T-cell (primary cell): ENCODE measurements around the gene INPP5D. TPM values are rescaled to one million over a fixed set of nuclear protein-coding genes. Genes with fewer than 3 reads are reported as not detected.

Experiments used
- ATAC-seq, 4 experiments: fragments of 200-7000 bp in 3 of 4; fragments of 150-1000 bp in 1 of 4; cut with Tn5 transposase; replicated peaks in 1 of 4; 1 replicate in 3 of 4; 2 replicates in 1 of 4; pipeline ENCODE4 v1.10.0; 2021; ENCODE audit warnings: moderate library complexity in 3 of 4, mild to moderate bottlenecking in 2 of 4, moderate number of reproducible peaks in 1 of 4
- CTCF ChIA-PET, 2 donors: fragments of 300-600 bp; sonication (Branson Sonifier 250); formaldehyde crosslinking; loops; one replicate each; lab custom pipeline; 2022; ENCODE audit warnings: antibody characterized with exemption in 2 of 2; lab: Charles Lee
- POLR2A ChIA-PET, 2 donors: fragments of 300-600 bp; sonication (Branson Sonifier 250); formaldehyde crosslinking; loops; one replicate each; lab custom pipeline; 2022; ENCODE audit warnings: antibody characterized with exemption in 2 of 2; lab: Charles Lee
- DNase-seq, 35 experiments: peaks; one replicate each; pipeline versions ENCODE4 v3.0.0 to v3.0.0-alpha.2; 2013 to 2023
- H3K27ac ChIP-seq: one replicate; pipeline ENCODE4 v1.5.1; 2013; ENCODE audit warnings: low read length
- H3K27me3 ChIP-seq, 2 experiments: replicated peaks in 1 of 2; 1 replicate in 1 of 2; 2 replicates in 1 of 2; pipeline versions ENCODE4 v1.6.1 to v1.7.0; 2013; ENCODE audit warnings: low read length in 1 of 2, mixed read lengths in 1 of 2; ENCODE audit not compliant: control insufficient read depth in 2 of 2, insufficient read depth in 2 of 2; ENCODE audit errors: extremely low read depth in 1 of 2
- H3K36me3 ChIP-seq, 2 donors: 1 replicate in 1 of 2; 2 replicates in 1 of 2; pipeline versions ENCODE4 v1.6.1 to v1.7.0; 2013; ENCODE audit warnings: low read length in 1 of 2; ENCODE audit not compliant: control insufficient read depth in 2 of 2, insufficient read depth in 1 of 2; ENCODE audit errors: extremely low read depth in 1 of 2
- H3K4me1 ChIP-seq, 2 experiments: 1 replicate in 1 of 2; 2 replicates in 1 of 2; pipeline versions ENCODE4 v1.6.1 to v1.7.0; 2013; ENCODE audit warnings: low read length in 2 of 2, mixed read lengths in 1 of 2; ENCODE audit not compliant: insufficient read depth in 2 of 2, control insufficient read depth in 1 of 2; ENCODE audit errors: extremely low read depth in 1 of 2
- H3K4me3 ChIP-seq, 2 donors: 1 replicate in 1 of 2; 2 replicates in 1 of 2; pipeline versions ENCODE4 v1.5.1 to v1.7.0; 2013; ENCODE audit warnings: mild to moderate bottlenecking in 2 of 2, low read length in 1 of 2, moderate library complexity in 1 of 2; ENCODE audit not compliant: control insufficient read depth in 1 of 2; ENCODE audit errors: extremely low read depth in 1 of 2
- H3K9me3 ChIP-seq: 2 replicates; pipeline ENCODE4 v1.7.0; 2013
- H3K27ac Mint-ChIP-seq, 2 donors: one replicate each; pipeline ENCODE4 v1.8.0; 2020 to 2021; ENCODE audit warnings: mild to moderate bottlenecking in 2 of 2, mixed read lengths in 2 of 2
- H3K27me3 Mint-ChIP-seq, 2 donors: one replicate each; pipeline ENCODE4 v1.8.0; 2021 to 2022; ENCODE audit warnings: mixed read lengths in 2 of 2
- H3K36me3 Mint-ChIP-seq: one replicate; pipeline ENCODE4 v1.8.0; 2021; ENCODE audit warnings: mixed read lengths
- H3K4me1 Mint-ChIP-seq, 3 donors: one replicate each; pipeline ENCODE4 v1.8.0; 2020 to 2022; ENCODE audit warnings: mixed read lengths in 3 of 3, mild to moderate bottlenecking in 1 of 3
- H3K4me3 Mint-ChIP-seq, 3 donors: one replicate each; pipeline ENCODE4 v1.8.0; 2020 to 2022; ENCODE audit warnings: mild to moderate bottlenecking in 3 of 3, mixed read lengths in 3 of 3, moderate library complexity in 3 of 3
- H3K9me3 Mint-ChIP-seq, 3 donors: one replicate each; pipeline ENCODE4 v1.8.0; 2020 to 2022; ENCODE audit warnings: mixed read lengths in 3 of 3
- WGBS: methylation state at CpG from one replicate; pipeline ENCODE4 v1.1.5; 2013; ENCODE audit warnings: missing lambda C conversion rate; ENCODE audit not compliant: insufficient coverage; 5-methylcytosine and 5-hydroxymethylcytosine counted together
- total RNA-seq, 35 experiments: library from RNA in 6 of 35; stranded (reverse) in 6 of 35; fragments of 120-200 nt in 1 of 35; gene quantifications; one replicate each; pipeline versions ENCODE4 v1.2.1 to v1.2.4 and lab custom pipeline; 2013 to 2026

The INPP5D gene
- total RNA-seq, 5 donors from 2014 or later (not counting 1 experiment from before 2014, with no cell fraction given): 108 to 216 (median 135) TPM

GRCh38 chr2:233065954-233066470 is 5.9 kb downstream of the INPP5D start:
- WGBS: 85% methylated on average over 6 of the region's 9 CpGs
- H3K27ac Mint-ChIP-seq: no peak overlapping the region

GRCh38 chr2:233068762-233069418 is 8.7 kb downstream of the INPP5D start:
- H3K27ac ChIP-seq: peak overlapping the region; percentile 1
- Mint-ChIP-seq H3K36me3 (peaks cover 34% of the 10 kb centered on the region), H3K9me3 (peaks cover 3 to 5% (median 4%) of the 10 kb centered on the region in 3 donors), H3K4me3 (peak overlapping the region in 2 of 3 donors; percentile 21 to 49), H3K27ac (peak overlapping the region; percentile 81 to 82), H3K4me1 (peaks cover 70 to 77% (median 77%) of the 10 kb centered on the region in 3 donors), H3K27me3 (no peaks in the 10 kb centered on the region)
- no peaks in the 10 kb centered on the region for H3K27me3 ChIP-seq
- ChIA-PET CTCF (no interaction called here), POLR2A (no interaction called here)
- DNase-seq (no peak), ATAC-seq (no peak)
- 100% methylated on average over 2 of the region's 9 CpGs for WGBS
- H3K4me1 ChIP-seq: peaks cover 10 to 67% of the 10 kb centered on the region in 2 experiments
- H3K4me3 ChIP-seq: no peak overlapping the region
- no peaks in the 10 kb centered on the region for H3K9me3 ChIP-seq
- peaks cover 11 to 47% of the 10 kb centered on the region in 2 donors for H3K36me3 ChIP-seq

More at GRCh38 chr2:233065954-233066470, 5.9 kb downstream of the INPP5D start:
- DNase-seq (no peak), ATAC-seq (no peak)
- Histone ChIP-seq H3K27ac (no peak overlapping the region), H3K9me3 (no peaks in the 10 kb centered on the region), H3K36me3 (peaks cover 0 to 34% of the 10 kb centered on the region in 2 donors), H3K4me3 (no peak overlapping the region), H3K27me3 (no peaks in the 10 kb centered on the region), H3K4me1 (peaks cover 19 to 82% of the 10 kb centered on the region in 2 experiments)
- no peaks in the 10 kb centered on the region for H3K9me3 Mint-ChIP-seq
- ChIA-PET POLR2A (interaction anchor here in 1 of 2 donors (0.6 kb wide), 1 partner anchor 28 kb away, joined by 3 read pairs; no protein-coding TSS in a partner anchor), CTCF (interaction anchor here in 1 of 2 donors (0.6 kb wide), 1 partner anchor 69 kb away, joined by 3 read pairs; no protein-coding TSS in a partner anchor)
- H3K36me3 Mint-ChIP-seq: peaks cover 19% of the 10 kb centered on the region
- peaks cover 81 to 85% (median 84%) of the 10 kb centered on the region in 3 donors for H3K4me1 Mint-ChIP-seq
- H3K27me3 Mint-ChIP-seq: no peaks in the 10 kb centered on the region
- peak overlapping the region in 1 of 3 donors; percentile 49 for H3K4me3 Mint-ChIP-seq

- Mint-ChIP-seq H3K27ac (no peak overlapping the region), H3K4me1 (peaks cover 32 to 44% (median 43%) of the 10 kb centered on the region in 3 donors), H3K27me3 (no peaks in the 10 kb centered on the region), H3K9me3 (peaks cover 3 to 5% (median 4%) of the 10 kb centered on the region in 3 donors), H3K4me3 (no peak overlapping the region), H3K36me3 (peaks cover 22% of the 10 kb centered on the region)
- Histone ChIP-seq H3K27me3 (no peaks in the 10 kb centered on the region), H3K4me3 (no peak overlapping the region), H3K27ac (peak overlapping the region; percentile 5), H3K36me3 (peaks cover 11 to 34% of the 10 kb centered on the region in 2 donors), H3K4me1 (peaks cover 35 to 68% of the 10 kb centered on the region in 2 experiments), H3K9me3 (no peaks in the 10 kb centered on the region)
- DNase-seq (no peak), ATAC-seq (no peak)
- POLR2A ChIA-PET: interaction anchor here in 1 of 2 donors (0.6 kb wide), 1 partner anchor 8 kb away, joined by 4 read pairs; no protein-coding TSS in a partner anchor
- WGBS: no CpG with 5 or more reads among the region's 4 CpGs
- CTCF ChIA-PET: no interaction called here
Observed at GRCh38 chr2:233072838-233073237, 12.7 kb downstream of the INPP5D start.

- POLR2A ChIA-PET: interaction anchor here in 1 of 2 donors (0.6 kb wide), 1 partner anchor 215 kb away, joined by 8 read pairs; no protein-coding TSS in a partner anchor
- Histone ChIP-seq H3K4me1 (peaks cover 44 to 68% of the 10 kb centered on the region in 2 experiments), H3K36me3 (peaks cover 14 to 32% of the 10 kb centered on the region in 2 donors), H3K27me3 (no peaks in the 10 kb centered on the region), H3K9me3 (no peaks in the 10 kb centered on the region), H3K4me3 (no peak overlapping the region), H3K27ac (peak overlapping the region; percentile 64)
- peaks cover 25 to 48% (median 43%) of the 10 kb centered on the region in 3 donors for H3K4me1 Mint-ChIP-seq
- H3K27ac Mint-ChIP-seq: no peak overlapping the region
- peaks cover 24% of the 10 kb centered on the region for H3K36me3 Mint-ChIP-seq
- no peak for ATAC-seq
- H3K9me3 Mint-ChIP-seq: peaks cover 3 to 5% (median 4%) of the 10 kb centered on the region in 3 donors
- 82% methylated on average over 3 of the region's 7 CpGs for WGBS
- CTCF ChIA-PET: interaction anchor here in 1 of 2 donors (0.7 kb wide), 1 partner anchor 14 kb away, joined by 4 read pairs; the partner anchor contains the start of gene INPP5D
- no peak for DNase-seq
- H3K27me3 Mint-ChIP-seq: no peaks in the 10 kb centered on the region
- no peak overlapping the region for H3K4me3 Mint-ChIP-seq
Observed at GRCh38 chr2:233074106-233074505, 14.0 kb downstream of the INPP5D start.

GRCh38 chr2:233075141-233075965 is 15.2 kb downstream of the INPP5D start:
- peaks cover 3 to 5% (median 4%) of the 10 kb centered on the region in 3 donors for H3K9me3 Mint-ChIP-seq
- Histone ChIP-seq H3K27me3 (no peaks in the 10 kb centered on the region), H3K27ac (peak overlapping the region; percentile 64), H3K4me3 (peak overlapping the region; percentile 0 to 17), H3K9me3 (no peaks in the 10 kb centered on the region), H3K4me1 (peaks cover 54 to 77% of the 10 kb centered on the region in 2 experiments), H3K36me3 (peaks cover 14 to 35% of the 10 kb centered on the region in 2 donors)
- H3K36me3 Mint-ChIP-seq: peaks cover 32% of the 10 kb centered on the region
- ATAC-seq: peak; percentile 28 to 59 (median 51)
- no peak overlapping the region for H3K4me3 Mint-ChIP-seq
- 31% methylated on average over 4 of the region's 6 CpGs for WGBS
- ChIA-PET CTCF (interaction anchor here in 1 of 2 donors (0.8 to 1.2 kb wide), 6 partner anchors 9 to 26 kb away, joined by 3 to 5 read pairs (median 4); no protein-coding TSS in a partner anchor), POLR2A (interaction anchor here (0.6 to 0.8 kb wide), 2 partner anchors 9 to 38 kb away, joined by 4 read pairs; no protein-coding TSS in a partner anchor)
- DNase-seq: peak in 3 of 35 experiments; percentile 15 to 40 (median 18)
- peaks cover 27 to 47% (median 43%) of the 10 kb centered on the region in 3 donors for H3K4me1 Mint-ChIP-seq
- no peaks in the 10 kb centered on the region for H3K27me3 Mint-ChIP-seq
- no peak overlapping the region for H3K27ac Mint-ChIP-seq
